GM21786 (cell line): ENCODE measurements around the gene IGLL5.

Experiments
- ATAC-seq: cut with Tn5 transposase; IDR thresholded peaks from one replicate; pipeline ENCODE4 v1.9.1; 2021; ENCODE audit not compliant: unreplicated experiment

IGLL5 gene

GRCh38 chr22:22926370-22927195 is 39.0 kb downstream of the IGLL5 start:
- no peak for ATAC-seq

GRCh38 chr22:22927196-22927887 is 39.7 kb downstream of the IGLL5 start:
- ATAC-seq = no peak

- no peak for ATAC-seq
Measured at GRCh38 chr22:22927888-22928665, 40.5 kb downstream of the IGLL5 start.

- peak; percentile 79 for ATAC-seq
Measured at GRCh38 chr22:22928666-22929380, 41.2 kb downstream of the IGLL5 start.

GRCh38 chr22:22929381-22930221 is 42.0 kb downstream of the IGLL5 start:
- no peak for ATAC-seq

GRCh38 chr22:22930222-22930497 is 42.5 kb downstream of the IGLL5 start:
- ATAC-seq = no peak

GRCh38 chr22:22930571-22931556 is 43.2 kb downstream of the IGLL5 start:
- ATAC-seq = no peak

GRCh38 chr22:22931557-22932270 is 44.1 kb downstream of the IGLL5 start:
- ATAC-seq = no peak

GRCh38 chr22:22932512-22932941 is 44.9 kb downstream of the IGLL5 start:
- no peak for ATAC-seq

GRCh38 chr22:22933100-22933806 is 45.6 kb downstream of the IGLL5 start:
- ATAC-seq = no peak

GRCh38 chr22:22933807-22934542 is 46.4 kb downstream of the IGLL5 start:
- no peak for ATAC-seq

GRCh38 chr22:22934543-22935055 is 47.0 kb downstream of the IGLL5 start:
- no peak for ATAC-seq

- peak; percentile 22 for ATAC-seq
Measured at GRCh38 chr22:22935056-22935545, 47.5 kb downstream of the IGLL5 start.

- ATAC-seq = peak; percentile 87
Measured at GRCh38 chr22:22935546-22936157, 48.0 kb downstream of the IGLL5 start.

- no peak for ATAC-seq
Measured at GRCh38 chr22:22936180-22936914, 48.7 kb downstream of the IGLL5 start.
